DND-41 (cell line): ENCODE measurements around the gene EPS15.
A peak's percentile ranks its signal among the peaks of the same experiment; 100 is the strongest.

ENCODE experiments used
- ATAC-seq: fragments of 200-7000 bp; cut with Tn5 transposase; 3 replicates; pipeline ENCODE4 v1.9.1; 2021; ENCODE audit warnings: low read depth; ENCODE audit not compliant: insufficient read depth
- DNase-seq: peaks from one replicate; pipeline ENCODE4 v3.0.0-alpha.2; 2020
- H2AFZ ChIP-seq: 2 replicates; pipeline ENCODE4 v1.6.0; 2012; ENCODE audit warnings: low read depth, low read length
- H3K27ac ChIP-seq: 2 replicates; pipeline ENCODE4 v1.5.1; 2012; ENCODE audit warnings: low read length, inconsistent platforms
- H3K27me3 ChIP-seq: fragments of 200-600 bp; sonication (generic); 2 replicates; pipeline ENCODE4 v1.6.0; 2012; ENCODE audit warnings: low read length, mild to moderate bottlenecking, inconsistent platforms; ENCODE audit not compliant: insufficient read depth, poor library complexity
- H3K36me3 ChIP-seq: 2 replicates; pipeline ENCODE4 v1.5.1; 2012; ENCODE audit warnings: low read length, inconsistent platforms; ENCODE audit not compliant: insufficient read depth
- H3K4me1 ChIP-seq: 2 replicates; pipeline ENCODE4 v1.5.1; 2012; ENCODE audit warnings: mild to moderate bottlenecking, low read length; ENCODE audit not compliant: insufficient read depth
- H3K4me2 ChIP-seq: 2 replicates; pipeline ENCODE4 v1.6.0; 2012; ENCODE audit warnings: mild to moderate bottlenecking, moderate library complexity, low read length, inconsistent platforms; ENCODE audit not compliant: insufficient read depth
- H3K4me3 ChIP-seq, 2 experiments: fragments of 200-600 bp in 1 of 2; shearing (Covaris generic) in 1 of 2; 2 replicates each; pipeline ENCODE4 v1.5.1; 2012 to 2016; ENCODE audit warnings: inconsistent platforms in 2 of 2, low read length in 2 of 2, mild to moderate bottlenecking in 2 of 2, low read depth in 1 of 2, moderate library complexity in 1 of 2
- H3K79me2 ChIP-seq: 2 replicates; pipeline ENCODE4 v1.6.0; 2012; ENCODE audit warnings: low read length, inconsistent platforms; ENCODE audit not compliant: insufficient read depth
- H3K9ac ChIP-seq: 2 replicates; pipeline ENCODE4 v1.6.0; 2012; ENCODE audit warnings: low read depth, mild to moderate bottlenecking, inconsistent platforms, low read length, moderate library complexity
- H3K9me3 ChIP-seq: 2 replicates; pipeline ENCODE4 v1.5.1; 2012; ENCODE audit warnings: low read length, moderate library complexity, mild to moderate bottlenecking, inconsistent platforms; ENCODE audit not compliant: insufficient read depth, severe bottlenecking
- H4K20me1 ChIP-seq: 2 replicates; pipeline ENCODE4 v1.6.0; 2012; ENCODE audit warnings: low read length; ENCODE audit not compliant: insufficient read depth
- EZH2 ChIP-seq: IDR thresholded peaks from 3 replicates; pipeline ENCODE4 v1.6.1; 2012; ENCODE audit warnings: borderline replicate concordance, low read depth, mild to moderate bottlenecking, moderate library complexity, low read length, inconsistent platforms; ENCODE audit not compliant: severe bottlenecking
- TF ChIP-seq, protein P1 (sequence below): IDR thresholded peaks from 2 replicates; pipeline ENCODE4 v1.5.1; 2012; ENCODE audit warnings: borderline replicate concordance, low read length, moderate library complexity, mild to moderate bottlenecking; ENCODE audit not compliant: poor library complexity, severe bottlenecking; ENCODE audit errors: extremely low read depth

The EPS15 gene

DNA sequence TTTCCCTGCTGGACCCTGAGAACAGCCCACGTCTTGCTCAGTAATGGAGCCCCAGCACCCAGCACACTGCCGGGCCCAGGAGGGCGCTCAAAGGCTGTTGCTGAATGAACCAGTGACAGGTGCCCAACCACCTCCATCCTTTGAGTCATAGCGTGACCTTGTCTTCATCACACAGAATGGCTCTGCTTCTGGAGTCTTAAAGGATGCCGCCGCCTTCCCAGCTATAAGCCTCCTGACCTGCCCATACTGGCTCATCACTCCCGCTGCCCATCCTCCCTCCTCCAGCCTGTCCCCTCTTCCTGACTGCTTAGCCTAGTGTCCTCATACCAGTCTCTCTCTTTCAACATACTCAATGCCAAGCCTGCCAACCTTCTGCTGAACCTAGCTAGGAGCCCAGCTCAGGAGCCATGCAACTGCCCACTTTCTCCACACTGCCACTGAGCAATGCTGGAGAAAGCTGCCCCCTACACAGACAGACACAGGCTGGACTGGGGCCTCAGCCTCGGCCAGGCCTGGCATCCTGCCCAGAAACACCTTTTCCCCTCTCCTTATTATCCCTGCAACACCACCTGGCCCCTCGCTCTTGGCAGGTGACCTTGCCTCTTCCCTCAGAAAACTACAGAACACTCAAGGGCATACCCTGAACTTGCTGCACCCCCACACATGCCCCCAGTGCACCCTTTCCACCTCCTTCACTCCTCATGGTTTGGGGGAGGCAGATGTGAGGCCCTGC, 202.8 kb downstream of the EPS15 start:
- Histone ChIP-seq H3K4me3 (no peak overlapping the region), H3K9me3 (no peaks in the 10 kb centered on the region), H3K27me3 (no peaks in the 10 kb centered on the region), H3K36me3 (no peaks in the 10 kb centered on the region), H3K79me2 (no peaks in the 10 kb centered on the region), H3K27ac (no peak overlapping the region), H3K9ac (no peak overlapping the region), H3K4me1 (peaks cover 17% of the 10 kb centered on the region), H3K4me2 (no peak overlapping the region), H2AFZ (no peak overlapping the region), H4K20me1 (no peaks in the 10 kb centered on the region)
- no peak for TF ChIP-seq EZH2
- TF ChIP-seq, protein P1, sequence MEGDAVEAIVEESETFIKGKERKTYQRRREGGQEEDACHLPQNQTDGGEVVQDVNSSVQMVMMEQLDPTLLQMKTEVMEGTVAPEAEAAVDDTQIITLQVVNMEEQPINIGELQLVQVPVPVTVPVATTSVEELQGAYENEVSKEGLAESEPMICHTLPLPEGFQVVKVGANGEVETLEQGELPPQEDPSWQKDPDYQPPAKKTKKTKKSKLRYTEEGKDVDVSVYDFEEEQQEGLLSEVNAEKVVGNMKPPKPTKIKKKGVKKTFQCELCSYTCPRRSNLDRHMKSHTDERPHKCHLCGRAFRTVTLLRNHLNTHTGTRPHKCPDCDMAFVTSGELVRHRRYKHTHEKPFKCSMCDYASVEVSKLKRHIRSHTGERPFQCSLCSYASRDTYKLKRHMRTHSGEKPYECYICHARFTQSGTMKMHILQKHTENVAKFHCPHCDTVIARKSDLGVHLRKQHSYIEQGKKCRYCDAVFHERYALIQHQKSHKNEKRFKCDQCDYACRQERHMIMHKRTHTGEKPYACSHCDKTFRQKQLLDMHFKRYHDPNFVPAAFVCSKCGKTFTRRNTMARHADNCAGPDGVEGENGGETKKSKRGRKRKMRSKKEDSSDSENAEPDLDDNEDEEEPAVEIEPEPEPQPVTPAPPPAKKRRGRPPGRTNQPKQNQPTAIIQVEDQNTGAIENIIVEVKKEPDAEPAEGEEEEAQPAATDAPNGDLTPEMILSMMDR: no peak
- DNase-seq (no peak), ATAC-seq (no peak)

DNA sequence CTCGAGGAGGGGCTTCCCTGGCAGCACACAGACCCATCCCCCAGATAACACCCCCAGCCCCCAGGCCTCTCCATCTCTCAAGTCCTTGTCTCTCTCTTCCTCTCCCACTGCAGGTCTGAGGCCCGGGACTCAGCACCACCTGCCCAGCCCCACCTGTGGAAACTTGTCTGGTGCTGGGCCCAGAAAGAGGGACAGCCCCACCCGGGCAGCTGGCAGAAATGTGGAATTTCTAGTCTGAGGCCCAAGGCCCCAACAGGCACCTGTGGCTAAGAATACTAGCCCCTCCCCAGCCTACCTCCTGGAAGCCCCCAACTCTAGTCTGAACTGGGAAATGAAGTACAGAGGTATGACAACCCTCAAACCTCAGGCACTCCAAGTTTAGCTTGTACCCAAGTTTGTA, 204.1 kb downstream of the EPS15 start:
- H4K20me1 ChIP-seq: no peaks in the 10 kb centered on the region
- ATAC-seq (no peak), DNase-seq (no peak)
- H3K79me2 ChIP-seq: no peaks in the 10 kb centered on the region
- no peak overlapping the region for H3K4me3 ChIP-seq
- H3K36me3 ChIP-seq: no peaks in the 10 kb centered on the region
- no peak overlapping the region for H3K27ac ChIP-seq
- H2AFZ ChIP-seq: no peak overlapping the region
- no peak overlapping the region for H3K9ac ChIP-seq
- peaks cover 17% of the 10 kb centered on the region for H3K4me1 ChIP-seq
- TF ChIP-seq, protein P1: no peak
- no peak for TF ChIP-seq EZH2
- no peak overlapping the region for H3K4me2 ChIP-seq
- H3K27me3 ChIP-seq: no peaks in the 10 kb centered on the region
- H3K9me3 ChIP-seq: no peaks in the 10 kb centered on the region

DNA sequence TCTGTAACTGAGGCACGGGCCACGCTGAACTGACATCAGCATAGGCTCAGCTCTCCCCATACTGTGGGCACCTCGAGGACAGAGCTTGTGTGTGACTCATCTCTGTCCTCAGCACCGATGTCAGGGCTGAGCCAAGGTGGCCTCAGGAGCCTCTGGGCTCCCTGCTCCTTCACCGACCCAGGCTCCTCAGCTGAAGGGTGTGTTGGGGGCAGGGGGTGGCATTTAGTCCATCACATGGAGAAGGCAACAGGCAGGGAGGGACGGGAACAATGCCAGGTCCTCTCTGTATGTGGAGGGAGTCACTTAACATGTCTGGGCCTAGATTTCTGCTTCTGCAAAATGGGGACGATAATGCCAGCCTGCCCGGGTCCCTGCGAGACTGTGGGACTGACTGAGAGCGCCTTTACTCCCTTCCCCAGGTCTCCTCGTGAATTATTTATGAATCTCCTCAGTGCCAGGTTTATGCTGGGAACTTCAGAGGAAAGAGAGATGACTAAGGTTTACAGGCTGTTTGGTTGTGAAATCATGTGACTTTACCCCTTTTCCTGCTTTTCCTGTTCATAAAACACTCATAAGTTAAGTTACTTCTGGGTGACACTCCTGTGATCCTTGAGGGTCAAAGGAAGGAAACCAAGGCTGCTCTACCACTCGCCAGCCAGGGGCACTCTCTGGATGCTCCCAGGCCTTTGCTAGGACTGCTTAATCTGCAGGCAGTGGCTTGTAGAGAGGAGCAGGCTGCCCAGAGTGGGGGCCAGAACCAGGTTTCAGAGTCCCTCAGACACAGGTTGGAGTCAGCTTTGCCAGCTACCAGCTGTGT, 204.9 kb downstream of the EPS15 start:
- Histone ChIP-seq H3K79me2 (no peaks in the 10 kb centered on the region), H4K20me1 (no peaks in the 10 kb centered on the region), H3K4me1 (peaks cover 17% of the 10 kb centered on the region), H2AFZ (peak overlapping the region; percentile 28), H3K9ac (no peak overlapping the region), H3K27ac (0 out of 2 replicates have a peak overlapping the region, but pooled peaks have one; percentile 32), H3K27me3 (no peaks in the 10 kb centered on the region), H3K4me2 (no peak overlapping the region), H3K36me3 (no peaks in the 10 kb centered on the region), H3K4me3 (no peak overlapping the region), H3K9me3 (no peaks in the 10 kb centered on the region)
- DNase-seq (no peak), ATAC-seq (no peak)
- TF ChIP-seq, protein P1: no peak
- no peak for TF ChIP-seq EZH2
